ENCODE data around the gene MOB2.
A peak's percentile ranks its signal among the peaks of the same experiment; 100 is the strongest.
"Not testable (repeated sequence)": the region's sequence is repeated elsewhere in the genome, so short reads cannot be mapped to it uniquely, and the experiment has no call there.

The MOB2 gene

DNA sequence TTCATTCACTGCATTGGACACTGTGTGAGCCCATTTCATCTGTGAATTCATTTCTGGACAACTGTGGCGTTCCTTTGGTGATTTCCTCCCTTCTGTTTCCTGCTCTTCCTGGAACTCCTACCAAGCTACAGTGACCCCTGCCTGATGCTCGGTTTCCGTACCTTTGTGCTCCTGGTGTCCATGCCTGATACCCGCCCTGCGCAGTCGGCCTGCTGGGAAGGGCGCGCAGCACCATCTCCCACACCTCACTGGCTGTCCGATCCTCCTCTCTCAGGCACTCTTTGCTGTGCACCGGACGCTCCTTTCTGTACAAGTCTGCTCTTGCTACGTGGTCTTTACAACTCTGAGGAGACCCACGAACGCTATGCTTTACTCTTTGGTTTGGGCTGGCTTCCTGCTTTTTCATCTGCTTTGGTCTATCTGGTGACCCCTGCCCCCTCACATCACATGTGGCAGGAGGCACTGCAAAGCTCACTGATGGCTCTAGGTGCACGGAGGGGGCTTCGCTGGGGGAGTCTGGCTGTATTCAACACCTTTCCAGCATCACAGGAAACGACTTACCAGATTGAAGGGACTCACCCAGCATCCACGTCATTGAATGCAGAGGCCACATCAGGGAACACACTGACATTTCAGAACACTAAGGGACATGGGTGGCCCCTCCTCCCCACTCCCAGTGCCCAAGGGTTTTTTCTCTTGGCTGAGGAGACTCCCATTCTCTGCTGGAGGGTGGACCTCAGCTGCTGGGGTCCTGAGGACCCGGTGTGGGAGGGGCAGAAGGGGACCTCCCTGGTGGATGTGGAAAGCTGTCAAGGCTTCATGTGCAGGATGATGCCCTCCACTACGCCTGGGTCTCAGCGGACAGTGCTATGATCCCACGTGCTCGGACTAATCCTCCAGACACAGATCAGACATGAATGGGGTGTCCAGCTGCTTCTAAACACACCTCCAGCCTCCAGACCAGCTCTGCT is 27.0 kb upstream of the MOB2 start:
- no peak for DNase-seq (ENCODE audit: insufficient read length, low spot score)
- TF ChIP-seq, protein P1, sequence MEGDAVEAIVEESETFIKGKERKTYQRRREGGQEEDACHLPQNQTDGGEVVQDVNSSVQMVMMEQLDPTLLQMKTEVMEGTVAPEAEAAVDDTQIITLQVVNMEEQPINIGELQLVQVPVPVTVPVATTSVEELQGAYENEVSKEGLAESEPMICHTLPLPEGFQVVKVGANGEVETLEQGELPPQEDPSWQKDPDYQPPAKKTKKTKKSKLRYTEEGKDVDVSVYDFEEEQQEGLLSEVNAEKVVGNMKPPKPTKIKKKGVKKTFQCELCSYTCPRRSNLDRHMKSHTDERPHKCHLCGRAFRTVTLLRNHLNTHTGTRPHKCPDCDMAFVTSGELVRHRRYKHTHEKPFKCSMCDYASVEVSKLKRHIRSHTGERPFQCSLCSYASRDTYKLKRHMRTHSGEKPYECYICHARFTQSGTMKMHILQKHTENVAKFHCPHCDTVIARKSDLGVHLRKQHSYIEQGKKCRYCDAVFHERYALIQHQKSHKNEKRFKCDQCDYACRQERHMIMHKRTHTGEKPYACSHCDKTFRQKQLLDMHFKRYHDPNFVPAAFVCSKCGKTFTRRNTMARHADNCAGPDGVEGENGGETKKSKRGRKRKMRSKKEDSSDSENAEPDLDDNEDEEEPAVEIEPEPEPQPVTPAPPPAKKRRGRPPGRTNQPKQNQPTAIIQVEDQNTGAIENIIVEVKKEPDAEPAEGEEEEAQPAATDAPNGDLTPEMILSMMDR (IDR thresholded peaks at IDR 0.05; ENCODE audit: insufficient read depth, missing control alignments): no peak
- no peak for FAIRE-seq

DNA sequence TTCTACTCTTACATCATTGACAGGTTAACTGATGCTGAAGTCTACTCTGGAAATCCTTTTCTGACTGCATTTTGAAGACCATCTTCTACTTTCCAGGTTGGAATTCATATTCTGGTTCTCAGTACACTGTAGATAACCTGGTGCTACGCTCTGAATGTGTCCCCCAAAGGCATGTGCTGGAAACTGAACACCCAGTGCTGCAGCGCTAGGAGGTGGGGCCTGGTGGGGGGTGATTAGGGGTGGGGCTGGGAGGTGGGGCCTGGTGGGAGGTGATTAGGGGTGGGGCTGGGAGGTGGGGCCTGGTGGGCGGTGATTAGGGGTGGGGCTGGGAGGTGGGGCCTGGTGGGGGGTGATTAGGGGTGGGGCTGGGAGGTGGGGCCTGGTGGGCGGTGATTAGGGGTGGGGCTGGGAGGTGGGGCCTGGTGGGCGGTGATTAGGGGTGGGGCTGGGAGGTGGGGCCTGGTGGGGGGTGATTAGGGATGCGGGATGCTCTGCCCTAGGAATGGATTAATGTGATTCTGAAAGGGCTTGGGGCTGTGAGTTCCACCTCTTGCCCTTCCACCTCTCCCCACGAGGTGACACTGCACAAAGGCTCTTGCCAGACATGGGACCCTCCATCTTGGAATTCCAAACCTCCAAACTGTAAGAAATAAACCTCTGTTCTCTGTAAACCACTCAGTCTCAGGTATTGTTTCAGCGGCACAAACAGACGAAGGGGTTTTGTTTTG is 26.1 kb upstream of the MOB2 start:
- not testable (repeated sequence) for FAIRE-seq
- DNase-seq (ENCODE audit: insufficient read length, low spot score): peak; percentile 38

DNA sequence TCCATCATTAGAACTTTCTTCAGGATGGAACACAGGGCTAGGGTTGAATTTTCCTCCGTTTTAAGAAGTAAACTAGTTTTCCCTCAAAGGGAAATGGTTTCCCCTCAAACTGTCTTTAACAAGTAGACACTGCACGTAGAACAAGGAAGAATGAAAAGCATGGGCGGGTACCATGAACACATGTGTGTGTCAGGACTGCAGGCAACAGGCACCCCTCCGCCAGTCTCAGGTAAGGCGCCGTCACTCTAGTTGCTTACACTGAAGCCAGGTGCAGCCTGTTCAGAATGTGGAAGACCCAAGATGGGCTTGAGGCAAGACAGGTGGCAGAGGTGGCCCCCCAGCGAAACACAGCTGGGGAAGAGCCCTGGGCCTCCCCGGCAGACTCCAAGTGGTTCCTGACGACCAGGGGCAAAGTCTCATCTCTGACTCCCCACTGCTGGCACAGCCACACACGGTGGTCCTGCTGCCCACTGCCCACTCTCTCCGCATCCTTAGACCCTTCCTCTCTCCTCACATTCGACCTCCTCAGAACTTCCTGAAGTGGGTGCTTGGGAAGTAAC is 25.4 kb upstream of the MOB2 start:
- TF ChIP-seq, protein P1 (IDR thresholded peaks at IDR 0.05; ENCODE audit: insufficient read depth, missing control alignments): no peak
- DNase-seq (ENCODE audit: insufficient read length, low spot score) (no peak), FAIRE-seq (no peak)

DNA sequence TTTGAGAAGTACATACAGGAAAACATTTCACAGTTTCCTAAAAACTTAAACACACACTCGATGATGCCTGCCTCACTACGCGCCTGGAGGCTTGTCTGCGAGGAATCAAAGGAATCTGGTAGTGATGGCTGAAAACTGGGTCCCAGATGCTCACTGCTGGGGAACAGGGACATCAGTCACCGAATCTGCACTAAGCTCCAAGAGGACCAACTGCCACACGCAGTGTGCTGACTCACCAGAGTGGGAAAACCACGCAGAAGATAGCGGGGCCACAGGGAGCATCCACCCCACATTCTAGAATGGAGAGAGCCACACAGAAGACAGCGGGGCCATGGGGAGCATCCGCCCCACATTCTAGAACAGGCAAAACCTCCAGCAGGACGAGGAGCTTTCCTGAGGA is 24.3 kb upstream of the MOB2 start:
- DNase-seq (ENCODE audit: insufficient read length, low spot score): no peak
- FAIRE-seq: no peak
- TF ChIP-seq, protein P1 (IDR thresholded peaks at IDR 0.05; ENCODE audit: insufficient read depth, missing control alignments): no peak

DNA sequence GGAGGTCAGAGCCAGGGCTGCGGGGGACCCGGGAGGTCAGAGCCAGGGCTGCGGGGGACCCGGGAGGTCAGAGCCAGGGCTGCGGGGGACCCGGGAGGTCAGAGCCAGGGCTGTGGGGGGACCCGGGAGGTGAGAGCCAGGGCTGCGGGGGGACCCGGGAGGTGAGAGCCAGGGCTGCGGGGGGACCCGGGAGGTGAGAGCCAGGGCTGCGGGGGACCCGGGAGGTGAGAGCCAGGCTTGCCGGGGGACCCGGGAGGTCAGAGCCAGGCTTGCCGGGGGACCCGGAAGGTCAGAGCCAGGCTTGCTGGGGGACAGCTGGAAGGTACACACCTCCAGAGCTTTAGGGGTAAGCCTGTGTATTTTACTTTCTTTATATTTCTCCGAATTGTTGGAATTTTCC is 23.8 kb upstream of the MOB2 start:
- FAIRE-seq: not testable (repeated sequence)

DNA sequence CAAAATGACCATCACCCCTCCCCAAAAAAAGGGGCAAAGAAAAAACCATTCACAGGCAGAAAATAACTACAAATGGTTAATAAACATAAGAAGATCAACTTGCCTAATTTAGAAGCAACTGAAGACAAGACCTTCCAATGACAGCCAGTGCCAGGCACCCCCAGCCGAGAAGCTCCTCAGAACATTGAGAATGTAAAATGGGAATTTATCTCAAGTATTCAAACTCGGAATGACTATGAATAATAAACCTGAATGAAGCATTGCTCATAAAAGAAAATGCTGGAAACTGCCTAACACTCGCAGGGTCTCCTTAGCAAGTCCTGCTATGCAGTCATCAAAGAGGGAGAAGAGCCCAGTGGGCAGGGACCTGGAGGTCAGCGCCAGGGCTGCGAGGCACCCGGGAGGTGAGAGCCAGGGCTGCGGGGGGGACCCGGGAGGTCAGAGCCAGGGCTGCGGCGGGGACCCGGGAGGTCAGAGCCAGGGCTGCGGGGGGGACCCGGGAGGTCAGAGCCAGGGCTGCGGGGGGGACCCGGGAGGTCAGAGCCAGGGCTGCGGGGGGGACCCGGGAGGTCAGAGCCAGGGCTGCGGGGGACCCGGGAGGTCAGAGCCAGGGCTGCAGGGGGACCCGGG is 23.2 kb upstream of the MOB2 start:
- no peak for FAIRE-seq
- TF ChIP-seq, protein P1 (IDR thresholded peaks at IDR 0.05; ENCODE audit: insufficient read depth, missing control alignments): no peak
- no peak for DNase-seq (ENCODE audit: insufficient read length, low spot score)

More for the DNA sequence above, 23.8 kb upstream of the MOB2 start:
- not testable (repeated sequence) for DNase-seq (ENCODE audit: insufficient read length, low spot score)

DNA sequence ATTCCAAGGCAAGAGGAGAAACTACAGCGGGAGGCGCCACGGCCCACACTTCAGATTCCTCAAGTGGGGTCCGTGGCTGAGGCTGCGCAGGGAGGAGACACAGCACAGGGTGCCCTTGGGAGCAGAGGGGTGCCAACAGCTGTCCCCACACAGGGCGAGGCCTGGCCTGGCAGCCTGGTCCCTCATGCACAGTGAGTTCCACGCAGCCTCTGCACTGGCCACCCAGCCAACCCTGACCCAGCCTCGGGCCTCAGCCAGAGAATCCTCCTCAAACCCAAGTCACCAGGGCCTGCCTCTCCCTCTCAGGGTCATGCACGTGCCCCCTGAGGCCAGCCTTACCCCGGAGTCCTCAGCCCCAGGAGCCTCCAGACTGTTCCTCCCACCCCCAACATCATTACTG is 22.4 kb upstream of the MOB2 start:
- no peak for DNase-seq (ENCODE audit: insufficient read length, low spot score)
- FAIRE-seq: no peak
- TF ChIP-seq, protein P1 (IDR thresholded peaks at IDR 0.05; ENCODE audit: insufficient read depth, missing control alignments): no peak
